Ecto neural progenitor cell (in vitro differentiated cells): Measurements from ENCODE around the gene CIAO1.
"Not testable (repeated sequence)": the region's sequence is repeated elsewhere in the genome, so short reads cannot be mapped to it uniquely, and the experiment has no call there.

Source experiments
- DNase-seq: peaks from one replicate; pipeline ENCODE4 v3.0.0-alpha.2; 2018; ENCODE audit warnings: low spot score

The CIAO1 gene

GRCh38 chr2:96250188-96250587, 15.8 kb upstream of the CIAO1 start:
- DNase-seq: no peak

DNA sequence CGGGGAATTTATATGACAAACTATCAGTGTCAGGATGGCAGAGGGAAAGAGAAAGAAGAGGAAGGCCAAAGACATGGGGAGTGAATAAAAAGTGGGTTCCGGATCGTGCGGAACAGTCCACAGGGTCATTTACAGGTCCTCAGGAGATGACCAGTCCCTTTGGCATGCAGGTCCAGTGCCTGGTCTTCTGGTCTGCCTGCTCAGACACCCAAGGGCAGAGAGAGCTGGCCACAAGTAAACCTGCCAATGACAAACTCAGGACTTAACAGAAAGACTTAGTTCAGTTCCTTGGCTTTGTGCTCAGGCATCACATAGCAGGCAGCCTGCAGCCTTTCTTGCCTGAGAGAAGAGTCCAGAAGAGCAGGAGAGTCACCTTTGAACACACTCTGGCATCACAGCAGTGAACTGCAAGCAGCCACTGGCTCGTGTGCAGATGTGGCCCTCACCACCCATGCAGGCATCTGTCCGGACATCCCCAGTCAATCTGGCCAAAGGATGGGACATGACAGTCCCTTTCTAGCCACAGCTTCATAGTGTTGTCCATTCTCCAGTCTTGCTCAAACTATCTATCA, 14.2 kb upstream of the CIAO1 start:
- peak; percentile 67 for DNase-seq

GRCh38 chr2:96252526-96252925, 13.5 kb upstream of the CIAO1 start:
- DNase-seq: no peak

DNA sequence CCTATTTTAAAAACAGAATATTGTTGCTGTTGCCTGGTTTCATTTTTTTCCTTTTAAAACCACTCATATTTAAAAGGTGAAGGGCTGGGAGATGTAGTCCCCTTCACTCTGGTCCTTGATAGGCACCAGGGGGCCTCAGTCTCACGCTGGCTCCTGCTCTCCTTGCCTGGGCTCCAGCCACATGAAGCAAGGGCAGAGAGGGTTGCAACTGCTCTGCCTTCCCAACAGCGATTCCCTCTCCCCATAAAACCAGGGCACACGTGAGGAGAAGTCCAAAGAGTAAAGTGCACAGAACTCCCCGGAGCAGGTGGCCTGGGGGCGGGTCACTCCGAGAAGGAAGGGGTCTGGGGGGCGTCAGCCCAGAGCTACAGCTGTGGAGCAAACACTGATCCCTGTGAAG, 13.0 kb upstream of the CIAO1 start:
- no peak for DNase-seq

DNA sequence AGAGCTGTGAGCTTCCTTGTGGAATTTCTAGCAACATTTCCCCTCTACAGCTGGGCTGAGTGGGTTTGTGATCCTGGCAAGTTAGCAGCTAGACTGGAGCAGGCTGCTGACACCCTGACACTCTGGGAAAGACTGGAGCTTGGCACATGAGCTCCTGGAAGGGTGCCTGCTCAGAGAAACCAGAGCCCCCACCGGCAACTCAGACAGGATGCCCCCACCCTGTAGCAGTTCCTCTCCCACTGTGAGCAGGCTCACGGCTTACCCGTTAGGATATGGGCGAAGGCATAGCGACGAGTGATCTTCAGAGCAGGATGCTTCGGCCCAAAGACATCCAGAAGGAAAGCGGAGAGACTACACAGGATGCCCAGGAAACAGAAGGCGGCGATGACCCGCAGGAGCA, 11.5 kb upstream of the CIAO1 start:
- DNase-seq: no peak

GRCh38 chr2:96256611-96257113, 9.4 kb upstream of the CIAO1 start:
- no peak for DNase-seq

GRCh38 chr2:96257744-96258143, 8.3 kb upstream of the CIAO1 start:
- not testable (repeated sequence) for DNase-seq

DNA sequence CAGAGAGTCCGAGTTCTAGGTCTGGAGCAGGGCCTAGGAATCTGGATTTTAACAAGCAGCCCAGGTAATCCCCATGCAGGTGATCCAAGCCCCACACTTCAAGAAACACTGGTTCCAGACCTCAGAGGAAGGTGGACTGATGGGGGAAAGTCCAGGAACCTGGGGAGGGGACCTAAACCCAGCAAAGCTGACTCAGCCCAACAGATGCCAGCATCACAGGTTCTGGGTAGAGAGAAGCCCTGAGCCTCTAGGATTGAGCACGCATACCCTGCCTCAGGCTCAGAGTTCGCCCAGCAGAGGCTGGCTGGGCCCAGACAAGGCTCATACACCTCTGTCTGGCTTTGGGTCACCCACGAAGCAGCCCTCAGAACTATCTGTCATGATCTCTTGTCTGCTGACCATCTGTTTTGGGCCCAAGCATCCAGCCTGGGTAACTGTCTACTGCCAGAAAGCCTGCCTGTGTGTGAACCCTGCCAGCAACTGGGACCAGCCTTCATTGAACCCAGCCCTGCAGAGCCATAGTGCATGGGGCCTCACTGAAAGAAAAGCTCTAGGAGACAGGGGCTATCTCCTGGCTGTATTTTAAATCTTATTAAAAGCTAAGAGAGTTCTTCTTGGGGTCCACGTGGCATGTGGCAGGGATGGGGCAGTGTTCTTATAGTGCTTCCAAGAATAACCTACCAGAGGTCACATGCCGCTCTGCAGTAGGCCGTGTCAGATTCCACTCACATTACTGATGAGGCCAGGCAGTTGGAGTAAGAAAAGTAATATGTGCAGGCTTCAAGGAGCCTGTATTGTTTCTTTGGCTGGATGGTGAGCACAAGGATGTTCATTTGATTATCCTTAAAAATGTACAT, 7.6 kb upstream of the CIAO1 start:
- DNase-seq: no peak

GRCh38 chr2:96259497-96259921, 6.5 kb upstream of the CIAO1 start:
- no peak for DNase-seq

GRCh38 chr2:96260387-96261260, 5.4 kb upstream of the CIAO1 start:
- peak; percentile 61 for DNase-seq

- DNase-seq: no peak
Measured at GRCh38 chr2:96261328-96262003, 4.6 kb upstream of the CIAO1 start.

DNA sequence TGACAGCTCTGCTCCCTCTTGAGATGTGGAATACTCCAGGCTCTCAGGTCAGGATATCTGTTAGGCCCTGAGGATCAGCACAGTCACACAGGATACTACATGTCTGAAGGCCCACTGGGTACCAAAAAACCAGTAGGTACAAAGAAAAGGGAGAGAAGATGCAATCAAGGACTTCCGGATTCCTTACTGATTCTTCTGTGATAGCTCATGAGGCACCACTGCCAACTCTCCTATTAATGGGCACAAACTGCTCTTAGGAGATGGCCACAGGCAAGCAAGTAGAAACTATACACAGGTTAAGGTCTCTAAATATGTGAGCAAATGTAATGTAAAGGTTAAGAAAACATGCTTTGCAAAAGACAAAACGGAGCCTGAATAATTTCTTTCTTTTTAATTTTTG, 3.7 kb upstream of the CIAO1 start:
- no peak for DNase-seq

- no peak for DNase-seq
Measured at GRCh38 chr2:96264086-96264485, 1.9 kb upstream of the CIAO1 start.

DNA sequence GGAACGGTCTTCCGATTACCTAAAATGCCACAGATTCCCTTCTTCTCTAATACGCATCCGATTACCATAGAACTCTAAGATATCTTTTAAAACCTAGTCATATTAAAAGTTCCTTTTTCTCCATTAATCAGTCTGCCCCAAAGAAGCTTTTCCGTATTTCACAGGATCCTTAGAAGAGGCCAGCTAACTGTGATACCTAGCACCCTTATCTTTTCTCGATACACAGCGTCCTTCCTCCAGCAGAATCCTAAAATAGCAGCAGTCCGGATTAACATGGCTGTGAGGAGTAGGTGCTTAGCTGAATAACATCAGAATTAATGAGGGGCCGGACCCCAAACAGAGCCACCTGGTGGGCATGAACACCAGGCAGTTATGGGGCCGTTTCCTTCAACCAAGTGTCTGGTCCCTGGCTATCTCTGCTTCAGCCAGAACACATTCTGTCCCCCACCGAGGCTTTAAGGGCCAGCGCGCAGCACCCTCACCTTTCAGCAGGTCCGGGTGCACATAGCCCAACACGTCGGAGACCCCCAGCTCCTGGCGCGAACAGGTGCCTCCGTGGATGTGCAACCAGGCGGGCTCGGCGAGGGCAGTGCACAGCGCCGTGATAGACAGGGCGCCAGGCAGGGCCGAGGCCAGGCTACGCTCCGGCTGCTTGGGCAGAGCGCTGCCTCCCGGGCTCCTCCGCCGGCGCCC, 1.2 kb upstream of the CIAO1 start:
- peak; percentile 61 for DNase-seq

DNA sequence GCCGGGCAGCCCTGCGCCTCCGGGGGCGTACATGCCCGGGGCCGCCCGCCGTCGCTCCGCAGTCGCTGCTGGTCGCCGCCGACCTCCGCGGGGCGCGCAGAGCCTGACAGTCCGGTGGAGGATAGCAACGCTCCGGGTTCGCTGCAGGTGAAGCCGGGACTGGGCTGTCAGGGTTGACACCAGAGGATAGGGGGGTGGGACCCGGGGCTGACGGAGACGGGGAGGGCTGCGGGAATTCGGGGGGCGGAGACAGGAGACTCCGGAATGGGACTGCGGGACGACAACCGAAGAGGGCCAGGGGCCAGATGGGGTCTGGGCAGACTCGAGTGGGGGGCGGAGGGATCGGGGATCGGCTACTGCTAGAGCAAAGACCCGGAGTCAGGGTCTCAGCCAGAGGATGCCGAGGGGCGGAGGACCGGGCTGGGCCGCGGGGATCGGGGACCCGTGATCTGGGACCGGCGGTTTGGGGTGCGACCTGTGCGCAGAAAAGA, 631 bp upstream of the CIAO1 start:
- no peak for DNase-seq

DNA sequence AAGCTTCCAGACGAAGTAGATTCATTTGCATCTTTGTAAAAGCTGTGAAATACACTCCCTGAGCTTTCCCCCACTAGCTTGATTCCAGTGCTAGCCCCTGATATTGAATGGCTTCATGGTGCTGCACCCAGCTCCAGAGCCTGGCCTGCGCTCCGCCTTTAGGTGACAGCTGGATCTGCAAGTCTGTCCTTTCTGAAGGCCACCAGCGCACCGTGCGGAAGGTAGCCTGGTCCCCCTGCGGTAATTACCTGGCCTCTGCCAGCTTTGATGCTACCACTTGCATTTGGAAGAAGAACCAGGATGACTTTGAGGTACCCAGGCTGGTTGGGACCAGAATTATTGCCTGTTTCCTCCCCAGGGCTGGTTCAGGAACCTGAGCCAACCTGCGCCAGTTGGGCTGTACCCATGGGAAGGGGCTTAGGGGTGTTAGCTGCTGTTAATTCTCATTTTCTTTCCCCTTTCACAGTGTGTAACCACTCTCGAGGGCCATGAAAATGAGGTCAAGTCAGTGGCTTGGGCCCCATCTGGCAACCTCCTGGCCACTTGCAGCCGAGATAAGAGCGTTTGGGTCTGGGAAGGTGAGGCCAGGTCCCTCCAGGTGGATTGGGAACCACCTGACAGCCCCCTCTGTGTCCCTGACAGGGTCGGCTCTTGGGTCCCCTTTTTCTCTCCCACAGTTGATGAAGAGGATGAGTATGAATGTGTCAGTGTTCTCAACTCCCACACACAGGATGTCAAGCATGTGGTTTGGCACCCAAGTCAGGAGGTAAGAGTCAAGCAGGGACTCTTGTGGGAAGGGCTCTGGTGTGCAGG, 1.3 kb downstream of the CIAO1 start:
- DNase-seq: peak; percentile 65

DNA sequence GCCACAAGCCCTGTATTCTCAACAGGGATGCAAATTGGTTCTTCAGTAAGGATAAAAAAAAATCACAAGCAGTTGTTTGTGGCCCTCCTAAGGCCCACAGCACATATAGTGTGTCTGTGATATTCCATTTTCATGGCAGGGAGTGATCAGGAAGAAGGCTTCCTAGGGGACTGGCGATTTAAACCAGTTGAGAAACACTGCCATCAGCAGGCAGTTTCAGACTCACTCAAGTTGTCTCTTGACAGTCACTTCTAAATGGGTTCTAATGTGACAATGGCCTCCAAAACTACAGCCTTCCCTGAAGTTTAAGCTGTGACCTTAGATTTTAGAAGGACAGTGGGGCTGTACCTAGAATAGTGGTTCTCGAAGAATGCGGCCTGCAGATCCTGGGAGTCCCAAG, 6.0 kb downstream of the CIAO1 start:
- DNase-seq: no peak

- no peak for DNase-seq
Measured at GRCh38 chr2:96273763-96274162, 7.7 kb downstream of the CIAO1 start.

DNA sequence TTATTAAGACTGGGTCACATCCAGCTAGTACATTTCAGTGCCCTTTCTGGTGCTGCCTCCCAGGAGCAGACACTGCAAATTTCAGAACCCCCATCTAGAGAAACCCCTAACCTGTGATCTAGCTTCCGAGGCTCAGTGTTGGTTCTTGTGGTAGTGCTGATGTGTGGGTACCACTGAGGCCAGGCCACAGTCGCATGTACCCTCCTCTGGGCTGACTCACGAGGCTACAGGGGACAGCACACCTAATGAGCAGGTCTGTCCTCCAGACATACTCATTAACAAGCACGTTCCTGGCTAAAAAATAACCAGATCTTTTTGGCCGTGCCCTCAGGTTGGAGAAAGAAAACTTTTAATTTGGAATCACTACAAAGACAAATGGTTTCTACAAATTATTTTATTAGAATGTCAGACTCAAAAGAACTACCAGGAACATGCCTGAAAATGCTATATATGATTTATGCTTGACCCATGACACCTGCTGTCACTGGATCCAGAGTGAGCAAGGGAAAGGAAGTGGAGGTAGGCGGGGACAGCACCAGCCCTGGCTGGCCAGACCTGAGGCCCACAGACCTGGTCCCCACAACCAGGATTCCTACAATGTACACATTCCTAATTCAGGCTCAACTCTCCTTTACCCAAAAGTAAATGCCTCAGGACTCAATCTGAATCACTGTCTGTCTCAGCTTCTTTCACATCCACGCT, 8.5 kb downstream of the CIAO1 start:
- no peak for DNase-seq
